Ishikawa (cell line): ENCODE results near the gene SPNS1.

ENCODE experiments used
- CEBPB ChIP-seq: IDR thresholded peaks from 2 replicates; pipeline ENCODE4 v1.6.1; 2012
- CREB1 ChIP-seq: IDR thresholded peaks from 2 replicates; pipeline ENCODE4 v1.6.1; 2012; ENCODE audit warnings: low read depth
- EP300 ChIP-seq: IDR thresholded peaks from 2 replicates; pipeline ENCODE4 v1.6.1; 2012; ENCODE audit warnings: borderline replicate concordance
- FOXM1 ChIP-seq: IDR thresholded peaks from 2 replicates; pipeline ENCODE4 v1.6.1; 2012; ENCODE audit warnings: low read depth, borderline replicate concordance
- RAD21 ChIP-seq: IDR thresholded peaks from 2 replicates; pipeline ENCODE4 v1.6.1; 2012; ENCODE audit warnings: low read depth
- TAF1 ChIP-seq: IDR thresholded peaks from 2 replicates; pipeline ENCODE4 v1.6.1; 2012; ENCODE audit warnings: low read depth, mild to moderate bottlenecking
- TCF12 ChIP-seq: IDR thresholded peaks from 2 replicates; pipeline ENCODE4 v1.6.1; 2012; ENCODE audit warnings: low read depth
- TEAD4 ChIP-seq: IDR thresholded peaks from 2 replicates; pipeline ENCODE4 v1.6.1; 2012
- TF ChIP-seq, protein P1 (sequence below): IDR thresholded peaks from 2 replicates; pipeline ENCODE4 v1.6.1; 2012

DNA sequence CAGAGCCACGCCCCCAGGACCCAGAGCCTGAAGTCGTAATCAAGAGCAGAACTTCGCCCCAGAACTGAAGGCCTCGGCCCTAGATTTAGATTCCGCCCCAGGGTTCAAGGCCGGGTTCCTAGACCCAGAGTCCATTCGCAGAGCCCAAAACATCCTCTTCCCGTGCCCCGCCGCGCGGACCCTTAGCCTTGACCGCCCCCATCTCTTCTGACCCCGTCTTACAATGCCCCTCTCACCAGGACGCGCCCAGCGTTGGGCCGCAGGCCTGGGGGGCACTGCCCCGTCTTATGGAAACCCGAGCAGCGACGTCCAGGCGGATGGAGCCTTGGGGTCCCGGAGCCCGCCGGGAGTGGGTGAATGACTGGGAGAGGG lies 37.8 kb upstream of the SPNS1 start:
- TF ChIP-seq RAD21 = no peak
- TF ChIP-seq TCF12 = no peak
- TF ChIP-seq, protein P1, sequence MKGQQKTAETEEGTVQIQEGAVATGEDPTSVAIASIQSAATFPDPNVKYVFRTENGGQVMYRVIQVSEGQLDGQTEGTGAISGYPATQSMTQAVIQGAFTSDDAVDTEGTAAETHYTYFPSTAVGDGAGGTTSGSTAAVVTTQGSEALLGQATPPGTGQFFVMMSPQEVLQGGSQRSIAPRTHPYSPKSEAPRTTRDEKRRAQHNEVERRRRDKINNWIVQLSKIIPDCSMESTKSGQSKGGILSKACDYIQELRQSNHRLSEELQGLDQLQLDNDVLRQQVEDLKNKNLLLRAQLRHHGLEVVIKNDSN = no peak
- TF ChIP-seq TAF1 = no peak
- no peak for TF ChIP-seq TEAD4
- TF ChIP-seq CREB1 = no peak
- TF ChIP-seq FOXM1 = no peak
- TF ChIP-seq CEBPB = no peak
- TF ChIP-seq EP300 = no peak
